IMR-90 (cell line): ENCODE results near the gene SNAP29. TPM values are rescaled to one million over a fixed set of nuclear protein-coding genes. Genes with fewer than 3 reads are reported as not detected.

Experiments
- ATAC-seq: fragments of 200-7000 bp; cut with Tn5 transposase; 2 replicates; pipeline ENCODE4 v1.9.1; 2020; ENCODE audit warnings: low read depth, mild to moderate bottlenecking, moderate library complexity
- BruUV-seq: library from RNA; stranded (reverse); fragments of 400-500 nt; replicated peaks from 2 replicates; lab custom pipeline; 2021; lab: Mats Ljungman, UMichigan
- CTCF ChIA-PET: fragments of 300-600 bp; formaldehyde crosslinking; extraction: SDS; loops from one replicate; lab custom pipeline; 2021; ENCODE audit warnings: antibody characterized with exemption; lab: Yijun Ruan, JAX
- POLR2A ChIA-PET: fragments of 300-600 bp; sonication (Branson Sonifier 250); formaldehyde crosslinking; loops from one replicate; lab custom pipeline; 2022; ENCODE audit warnings: antibody characterized with exemption; ENCODE audit not compliant: unreplicated experiment; lab: Charles Lee
- DNase-seq: peaks from one replicate; pipeline ENCODE4 v3.0.0; 2013
- H2AFZ ChIP-seq: replicated peaks from 2 replicates; pipeline ENCODE3; 2013; ENCODE audit warnings: low read length, mild to moderate bottlenecking; ENCODE audit not compliant: poor library complexity
- H2AK5ac ChIP-seq: 2 replicates; pipeline ENCODE4 v1.6.1; 2013; ENCODE audit warnings: low read depth, low read length, inconsistent platforms
- H2AK9ac ChIP-seq: replicated peaks from 2 replicates; pipeline ENCODE3; 2013; ENCODE audit warnings: mild to moderate bottlenecking, low read depth, low read length, moderate library complexity; ENCODE audit not compliant: poor library complexity
- H2BK120ac ChIP-seq: 2 replicates; pipeline ENCODE4 v1.6.1; 2013; ENCODE audit warnings: low read depth, low read length, inconsistent platforms
- H2BK15ac ChIP-seq: 3 replicates; pipeline ENCODE4 v1.6.1; 2013; ENCODE audit warnings: low read depth, low read length, inconsistent platforms
- H2BK20ac ChIP-seq: 2 replicates; pipeline ENCODE4 v1.6.1; 2013; ENCODE audit warnings: low read depth, mild to moderate bottlenecking, inconsistent platforms, low read length, moderate library complexity
- H2BK5ac ChIP-seq: 2 replicates; pipeline ENCODE4 v1.6.1; 2013; ENCODE audit warnings: mild to moderate bottlenecking, low read depth, low read length, inconsistent platforms; ENCODE audit not compliant: poor library complexity, severe bottlenecking
- H3K14ac ChIP-seq: replicated peaks from 2 replicates; pipeline ENCODE4 v1.6.1; 2013; ENCODE audit warnings: low read depth, low read length, inconsistent platforms
- H3K18ac ChIP-seq: 2 replicates; pipeline ENCODE4 v1.6.1; 2013; ENCODE audit warnings: low read depth, low read length, control low read depth
- H3K23ac ChIP-seq: 2 replicates; pipeline ENCODE4 v1.6.1; 2013; ENCODE audit warnings: low read depth, low read length, inconsistent platforms
- H3K27ac ChIP-seq: 2 replicates; pipeline ENCODE4 v1.5.1; 2013; ENCODE audit warnings: mild to moderate bottlenecking, control low read depth, low read length; ENCODE audit not compliant: insufficient read depth
- H3K27me3 ChIP-seq: 2 replicates; pipeline ENCODE4 v1.6.1; 2013; ENCODE audit warnings: low read length; ENCODE audit not compliant: control insufficient read depth, insufficient read depth
- H3K36me3 ChIP-seq: 2 replicates; pipeline ENCODE4 v1.6.1; 2013; ENCODE audit warnings: low read length, mixed read lengths; ENCODE audit not compliant: control insufficient read depth, insufficient read depth
- H3K4ac ChIP-seq: 2 replicates; pipeline ENCODE4 v1.6.1; 2013; ENCODE audit warnings: low read depth, low read length, inconsistent platforms
- H3K4me1 ChIP-seq: 2 replicates; pipeline ENCODE4 v1.6.1; 2013; ENCODE audit warnings: low read length, mixed read lengths; ENCODE audit not compliant: control insufficient read depth, insufficient read depth
- H3K4me2 ChIP-seq: 2 replicates; pipeline ENCODE4 v1.6.1; 2013; ENCODE audit warnings: low read depth, mild to moderate bottlenecking, control low read depth, low read length, moderate library complexity
- H3K4me3 ChIP-seq: 2 replicates; pipeline ENCODE4 v1.5.1; 2013; ENCODE audit warnings: low read depth, mild to moderate bottlenecking, control low read depth, low read length, moderate library complexity; ENCODE audit not compliant: insufficient read depth
- H3K56ac ChIP-seq: 2 replicates; pipeline ENCODE4 v1.6.1; 2013; ENCODE audit warnings: low read length, inconsistent platforms; ENCODE audit not compliant: insufficient read depth; ENCODE audit errors: extremely low read depth
- H3K79me1 ChIP-seq, 2 experiments: 2 replicates each; pipeline ENCODE4 v1.6.1; 2013; ENCODE audit warnings: low read length in 2 of 2, inconsistent platforms in 1 of 2, low read depth in 1 of 2
- H3K9ac ChIP-seq: 2 replicates; pipeline ENCODE4 v1.6.1; 2013; ENCODE audit warnings: low read depth, low read length, control low read depth
- H3K9me1 ChIP-seq: 2 replicates; pipeline ENCODE4 v1.6.1; 2013; ENCODE audit warnings: low read length, inconsistent platforms; ENCODE audit not compliant: insufficient read depth
- H3K9me3 ChIP-seq: 2 replicates; pipeline ENCODE4 v1.6.1; 2013; ENCODE audit warnings: low read length; ENCODE audit not compliant: control insufficient read depth, insufficient read depth
- H4K20me1 ChIP-seq: 2 replicates; pipeline ENCODE4 v1.6.1; 2013; ENCODE audit warnings: low read length, inconsistent platforms; ENCODE audit not compliant: insufficient read depth
- H4K5ac ChIP-seq: 2 replicates; pipeline ENCODE4 v1.6.1; 2013; ENCODE audit warnings: mild to moderate bottlenecking, low read depth, low read length, control low read depth
- H4K8ac ChIP-seq, 2 experiments: 2 replicates each; pipeline ENCODE4 v1.6.1; 2013; ENCODE audit warnings: low read depth in 2 of 2, low read length in 2 of 2, control low read depth in 1 of 2, inconsistent platforms in 1 of 2
- H4K91ac ChIP-seq: 2 replicates; pipeline ENCODE4 v1.6.1; 2013; ENCODE audit warnings: low read depth, low read length, inconsistent platforms; ENCODE audit not compliant: insufficient read depth
- CHD1 ChIP-seq: IDR thresholded peaks from 2 replicates; pipeline ENCODE4 v1.6.1; 2012; ENCODE audit warnings: low read depth, low read length, improper control_type of control experiment
- MAFK ChIP-seq: IDR thresholded peaks from 2 replicates; pipeline ENCODE4 v1.6.1; 2012; ENCODE audit warnings: low read depth, low read length, improper control_type of control experiment
- POLR2A ChIP-seq: IDR thresholded peaks from 2 replicates; pipeline ENCODE4 v1.6.1; 2012; ENCODE audit warnings: mild to moderate bottlenecking, low read depth, low read length
- RCOR1 ChIP-seq: IDR thresholded peaks from 2 replicates; pipeline ENCODE4 v1.6.1; 2012; ENCODE audit warnings: mild to moderate bottlenecking, low read length, improper control_type of control experiment; ENCODE audit not compliant: insufficient replicate concordance
- WGBS, 2 experiments: methylation state at CpG; one replicate each; pipeline versions ENCODE4 v1.1.5 to v1.1.7; 2013; ENCODE audit warnings: missing lambda C conversion rate in 2 of 2; ENCODE audit not compliant: insufficient read length in 1 of 2; ENCODE audit errors: extremely low coverage in 2 of 2; 5-methylcytosine and 5-hydroxymethylcytosine counted together
- dilution Hi-C: fragments of 300-500 bp; cut with HindIII; formaldehyde crosslinking; loops from one replicate; pipeline ENCODE4 v1.14.3; 2018; ENCODE audit warnings: low sequenced_read_pairs; ENCODE audit not compliant: unreplicated experiment
- in situ Hi-C: fragments of 300-500 bp; cut with MboI; formaldehyde crosslinking; loops from 3 replicates; pipeline ENCODE4 v1.14.3; 2019; ENCODE audit warnings: low sequenced_read_pairs, inconsistent platforms, mixed read lengths
- intact Hi-C: fragments of 100-400 bp; cut with micrococcal nuclease; formaldehyde crosslinking; loops from 2 replicates; pipeline ENCODE4 v1.10.0; 2022
- polyA plus RNA-seq, 3 experiments: library from polyadenylated mRNA; depleted of rRNA; stranded (reverse); fragments of >200 nt; gene quantifications; 2 replicates each; pipeline ENCODE4 v1.2.3, GENCODE V29; 2012; ENCODE audit warnings: low replicate concordance in 1 of 3
- total RNA-seq: library from RNA; depleted of rRNA; stranded (reverse); fragments of >200 nt; gene quantifications from 2 replicates; pipeline ENCODE4 v1.2.3, GENCODE V29; 2012

Gene SNAP29
- total and polyA plus RNA-seq, 2 of the 4 experiments (the other 2 are of a cell fraction): 10.6 to 29.5 TPM

GRCh38 chr22:20875296-20875695, 16.5 kb downstream of the SNAP29 start:
- Histone ChIP-seq H2BK15ac (no peak overlapping the region), H3K18ac (no peak overlapping the region), H3K27me3 (no peaks in the 10 kb centered on the region), H4K20me1 (no peaks in the 10 kb centered on the region), H3K4me1 (no peaks in the 10 kb centered on the region), H3K9me1 (0 out of 2 replicates have a peak, but pooled peaks cover 2% of the 10 kb centered on the region), H3K9me3 (no peaks in the 10 kb centered on the region), H3K4ac (no peak overlapping the region), H3K4me3 (no peak overlapping the region), H3K14ac (no peak overlapping the region), H3K23ac (no peak overlapping the region), H4K8ac (no peak overlapping the region), H3K79me1 (peaks cover 3 to 16% of the 10 kb centered on the region in 2 experiments), H2AK9ac (no peak overlapping the region), H4K91ac (no peak overlapping the region), H3K56ac (no peak overlapping the region), H3K9ac (no peak overlapping the region), H3K4me2 (no peak overlapping the region), H2AK5ac (no peak overlapping the region), H2BK20ac (no peak overlapping the region), H2AFZ (no peak overlapping the region), H4K5ac (no peak overlapping the region), H2BK5ac (no peak overlapping the region), H3K36me3 (peaks cover 30% of the 10 kb centered on the region), H2BK120ac (no peak overlapping the region), H3K27ac (no peak overlapping the region)
- ChIA-PET POLR2A (no interaction called here), CTCF (interaction anchor here (1.4 kb wide), 1 partner anchor 11 kb away, joined by 4 read pairs; no protein-coding TSS in a partner anchor)
- ATAC-seq (no peak), DNase-seq (no peak)
- TF ChIP-seq CHD1: no peak
- no peak for TF ChIP-seq RCOR1
- no peak for TF ChIP-seq POLR2A
- TF ChIP-seq MAFK: no peak
- no CpG with 5 or more reads among the region's 1 CpG for WGBS, 2 experiments
- intact Hi-C loops (no loop called here), dilution Hi-C loops (no loop called here), in situ Hi-C loops (no loop called here)
- BruUV-seq: no TSS peak
